ENCODE results near the gene LTB4R.

DNA sequence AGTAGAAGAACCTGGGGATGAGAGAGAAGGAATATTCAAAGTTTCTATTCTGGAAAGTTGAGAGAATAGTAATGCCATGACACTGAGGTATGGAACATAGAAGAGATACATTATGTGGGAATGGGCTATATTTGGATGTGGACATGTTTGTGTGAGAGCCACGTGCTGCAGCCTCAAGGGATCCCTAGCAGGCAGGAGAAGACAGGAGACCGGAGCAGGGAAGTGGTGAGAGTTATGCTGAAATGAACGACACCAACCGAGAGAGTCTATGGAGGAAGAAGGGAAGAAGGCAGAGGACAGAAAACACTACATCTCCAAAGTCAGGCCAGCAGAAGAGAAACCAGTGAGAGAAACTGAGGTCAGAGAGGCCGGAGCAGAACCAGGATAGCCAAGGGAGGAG lies 38.4 kb downstream of the LTB4R start:
- TF ChIP-seq, protein P1, sequence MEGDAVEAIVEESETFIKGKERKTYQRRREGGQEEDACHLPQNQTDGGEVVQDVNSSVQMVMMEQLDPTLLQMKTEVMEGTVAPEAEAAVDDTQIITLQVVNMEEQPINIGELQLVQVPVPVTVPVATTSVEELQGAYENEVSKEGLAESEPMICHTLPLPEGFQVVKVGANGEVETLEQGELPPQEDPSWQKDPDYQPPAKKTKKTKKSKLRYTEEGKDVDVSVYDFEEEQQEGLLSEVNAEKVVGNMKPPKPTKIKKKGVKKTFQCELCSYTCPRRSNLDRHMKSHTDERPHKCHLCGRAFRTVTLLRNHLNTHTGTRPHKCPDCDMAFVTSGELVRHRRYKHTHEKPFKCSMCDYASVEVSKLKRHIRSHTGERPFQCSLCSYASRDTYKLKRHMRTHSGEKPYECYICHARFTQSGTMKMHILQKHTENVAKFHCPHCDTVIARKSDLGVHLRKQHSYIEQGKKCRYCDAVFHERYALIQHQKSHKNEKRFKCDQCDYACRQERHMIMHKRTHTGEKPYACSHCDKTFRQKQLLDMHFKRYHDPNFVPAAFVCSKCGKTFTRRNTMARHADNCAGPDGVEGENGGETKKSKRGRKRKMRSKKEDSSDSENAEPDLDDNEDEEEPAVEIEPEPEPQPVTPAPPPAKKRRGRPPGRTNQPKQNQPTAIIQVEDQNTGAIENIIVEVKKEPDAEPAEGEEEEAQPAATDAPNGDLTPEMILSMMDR (IDR thresholded peaks at IDR 0.05), result no peak
- TF ChIP-seq POLR2AphosphoS5 (IDR thresholded peaks at IDR 0.05) (no peak), EP300 (IDR thresholded peaks at IDR 0.05) (no peak), POLR2A (IDR thresholded peaks at IDR 0.05) (no peak)

Measured in upper lobe of left lung (tissue), 4 donors.